Activated B cell treated with CpG ODN at 0.5 μM for 24 hours (primary cell): ENCODE data around the gene AGAP1. TPM values are rescaled to one million over a fixed set of nuclear protein-coding genes. Genes with fewer than 3 reads are reported as not detected.

ENCODE experiments used
- ATAC-seq: fragments of 200-7000 bp; cut with Tn5 transposase; one replicate; pipeline ENCODE4 v1.10.0; 2021; ENCODE audit warnings: low read depth, mild to moderate bottlenecking, moderate library complexity
- CTCF ChIA-PET: fragments of 350-600 bp; sonication (Branson Sonifier 250); formaldehyde crosslinking; loops from one replicate; lab custom pipeline; 2021; ENCODE audit warnings: antibody characterized with exemption; lab: Charles Lee
- POLR2A ChIA-PET: fragments of 350-600 bp; sonication (Branson Sonifier 250); formaldehyde crosslinking; loops from one replicate; lab custom pipeline; 2021; ENCODE audit warnings: antibody characterized with exemption; lab: Charles Lee
- DNase-seq: peaks from one replicate; pipeline ENCODE4 v3.0.0; 2022
- H3K27ac Mint-ChIP-seq: one replicate; pipeline ENCODE4 v1.8.0; 2020; ENCODE audit warnings: mixed read lengths
- H3K27me3 Mint-ChIP-seq: one replicate; pipeline ENCODE4 v1.8.0; 2021; ENCODE audit warnings: mixed read lengths
- H3K36me3 Mint-ChIP-seq: one replicate; pipeline ENCODE4 v1.8.0; 2021; ENCODE audit warnings: low read depth, mixed read lengths
- H3K4me1 Mint-ChIP-seq: one replicate; pipeline ENCODE4 v1.8.0; 2021; ENCODE audit warnings: mixed read lengths
- H3K4me3 Mint-ChIP-seq: one replicate; pipeline ENCODE4 v1.8.0; 2020; ENCODE audit warnings: mild to moderate bottlenecking, mixed read lengths
- H3K9me3 Mint-ChIP-seq: one replicate; pipeline ENCODE4 v1.8.0; 2020; ENCODE audit warnings: mixed read lengths
- CTCF ChIP-seq: fragments of 200-600 bp; IDR thresholded peaks from one replicate; pipeline ENCODE4 v1.8.0; 2022; ENCODE audit warnings: antibody characterized with exemption, mild to moderate bottlenecking
- intact Hi-C: fragments of 100-400 bp; cut with micrococcal nuclease; formaldehyde crosslinking; loops from one replicate; pipeline ENCODE4 v1.15.1; 2024
- total RNA-seq: library from RNA; stranded (reverse); gene quantifications from 2 replicates; pipeline ENCODE4 v1.2.3, GENCODE V29; 2022

Gene AGAP1
- total RNA-seq, 1 donor from 2014 or later: not detected

- CTCF ChIA-PET: no interaction called here
- DNase-seq (no peak), ATAC-seq (no peak)
- TF ChIP-seq CTCF: no peak
- Mint-ChIP-seq H3K4me1 (no peaks in the 10 kb centered on the region), H3K27ac (no peak overlapping the region), H3K36me3 (no peaks in the 10 kb centered on the region), H3K9me3 (no peaks in the 10 kb centered on the region), H3K27me3 (no peaks in the 10 kb centered on the region), H3K4me3 (no peak overlapping the region)
- intact Hi-C loops: no loop called here
- POLR2A ChIA-PET: no interaction called here
Observed at GRCh38 chr2:236122236-236122635, 628.4 kb downstream of the AGAP1 start.

- H3K27me3 Mint-ChIP-seq: no peaks in the 10 kb centered on the region
- intact Hi-C loops: no loop called here
- ChIA-PET POLR2A (no interaction called here), CTCF (no interaction called here)
- H3K4me3 Mint-ChIP-seq: no peak overlapping the region
- H3K9me3 Mint-ChIP-seq: no peaks in the 10 kb centered on the region
- no peak overlapping the region for H3K27ac Mint-ChIP-seq
- DNase-seq (no peak), ATAC-seq (no peak)
- H3K4me1 Mint-ChIP-seq: no peaks in the 10 kb centered on the region
- TF ChIP-seq CTCF: no peak
- H3K36me3 Mint-ChIP-seq: no peaks in the 10 kb centered on the region
Observed at GRCh38 chr2:236123716-236124115, 629.9 kb downstream of the AGAP1 start.

- DNase-seq: no peak
- no peaks in the 10 kb centered on the region for H3K4me1 Mint-ChIP-seq
- ChIA-PET POLR2A (no interaction called here), CTCF (no interaction called here)
- intact Hi-C loops: no loop called here
- TF ChIP-seq CTCF: no peak
- H3K4me3 Mint-ChIP-seq: no peak overlapping the region
- no peaks in the 10 kb centered on the region for H3K9me3 Mint-ChIP-seq
- no peak for ATAC-seq
- H3K27me3 Mint-ChIP-seq: no peaks in the 10 kb centered on the region
- H3K36me3 Mint-ChIP-seq: no peaks in the 10 kb centered on the region
- no peak overlapping the region for H3K27ac Mint-ChIP-seq
Observed at GRCh38 chr2:236124182-236124893, 630.5 kb downstream of the AGAP1 start.

- TF ChIP-seq CTCF: no peak
Observed at GRCh38 chr2:236125541-236125940, 631.7 kb downstream of the AGAP1 start.

GRCh38 chr2:236127010-236127409, 633.2 kb downstream of the AGAP1 start:
- ChIA-PET POLR2A (no interaction called here), CTCF (no interaction called here)
- TF ChIP-seq CTCF: no peak
- intact Hi-C loops: no loop called here
- H3K4me3 Mint-ChIP-seq: no peak overlapping the region
- H3K9me3 Mint-ChIP-seq: no peaks in the 10 kb centered on the region
- ATAC-seq (no peak), DNase-seq (no peak)
- H3K27me3 Mint-ChIP-seq: no peaks in the 10 kb centered on the region
- no peaks in the 10 kb centered on the region for H3K4me1 Mint-ChIP-seq
- H3K27ac Mint-ChIP-seq: no peak overlapping the region
- H3K36me3 Mint-ChIP-seq: no peaks in the 10 kb centered on the region

More at GRCh38 chr2:236125541-236125940, 631.7 kb downstream of the AGAP1 start:
- no peak for DNase-seq
- CTCF ChIA-PET: no interaction called here
- POLR2A ChIA-PET: no interaction called here
- intact Hi-C loops: no loop called here
- no peaks in the 10 kb centered on the region for H3K9me3 Mint-ChIP-seq
- no peaks in the 10 kb centered on the region for H3K4me1 Mint-ChIP-seq
- no peaks in the 10 kb centered on the region for H3K36me3 Mint-ChIP-seq
- no peaks in the 10 kb centered on the region for H3K27me3 Mint-ChIP-seq
- no peak for ATAC-seq
- no peak overlapping the region for H3K27ac Mint-ChIP-seq
- H3K4me3 Mint-ChIP-seq: no peak overlapping the region
